Muscle layer of colon (tissue), 2 donors: ENCODE data around the gene GPR137C.

Source experiments
- H3K27ac ChIP-seq: one replicate; pipeline ENCODE4 v1.7.0; 2013; ENCODE audit warnings: low read depth, mild to moderate bottlenecking, low read length, moderate library complexity
- H3K27me3 ChIP-seq, 2 donors: one replicate each; pipeline ENCODE4 v1.7.0; 2013; ENCODE audit warnings: low read length in 2 of 2, mild to moderate bottlenecking in 2 of 2; ENCODE audit not compliant: insufficient read depth in 2 of 2, control insufficient read depth in 1 of 2
- H3K36me3 ChIP-seq: one replicate; pipeline ENCODE4 v1.7.0; 2013; ENCODE audit warnings: mild to moderate bottlenecking, low read length; ENCODE audit not compliant: insufficient read depth
- H3K4me1 ChIP-seq: one replicate; pipeline ENCODE4 v1.7.0; 2013; ENCODE audit warnings: mild to moderate bottlenecking, low read length; ENCODE audit not compliant: insufficient read depth
- H3K4me3 ChIP-seq, 2 donors: one replicate each; pipeline ENCODE4 v1.7.0; 2013; ENCODE audit warnings: low read length in 2 of 2, low read depth in 1 of 2, mild to moderate bottlenecking in 1 of 2, moderate library complexity in 1 of 2
- H3K9ac ChIP-seq: one replicate; pipeline ENCODE4 v1.7.0; 2013; ENCODE audit warnings: low read length
- H3K9me3 ChIP-seq: one replicate; pipeline ENCODE4 v1.7.0; 2013; ENCODE audit warnings: mild to moderate bottlenecking, low read length
- donor health status: abdominal sarcoma.
- donor health status: Adenocarcinoma of cecum.

The GPR137C gene

GRCh38 chr14:52552063-52552988, at the start of gene GPR137C, which contains the start of gene TXNDC16:
GPR137C (plus strand) TSS chr14:52552836; CDS start chr14:52553148, 312 bp downstream.
TXNDC16 (minus strand) TSS chr14:52552505; CDS start chr14:52543557, 8,948 bp downstream.
- Histone ChIP-seq H3K9me3 (no peaks in the 10 kb centered on the region), H3K27me3 (no peaks in the 10 kb centered on the region), H3K4me1 (peaks cover 16% of the 10 kb centered on the region), H3K36me3 (no peaks in the 10 kb centered on the region), H3K9ac (peak within 1 kb of the TSS; percentile 81), H3K4me3 (peak within 1 kb of the TSS; percentile 73 to 94), H3K27ac (peak within 1 kb of the TSS; percentile 76)

GRCh38 chr14:52513249-52513648, 39.4 kb upstream of the GPR137C start:
- peaks cover 3% of the 10 kb centered on the region for H3K36me3 ChIP-seq
- H3K27me3 ChIP-seq: no peaks in the 10 kb centered on the region
- no peaks in the 10 kb centered on the region for H3K4me1 ChIP-seq
- no peak overlapping the region for H3K9ac ChIP-seq
- H3K4me3 ChIP-seq: no peak overlapping the region
- no peak overlapping the region for H3K27ac ChIP-seq
- no peaks in the 10 kb centered on the region for H3K9me3 ChIP-seq

- Histone ChIP-seq H3K9me3 (no peaks in the 10 kb centered on the region), H3K4me3 (no peak overlapping the region), H3K4me1 (no peaks in the 10 kb centered on the region), H3K9ac (no peak overlapping the region), H3K27me3 (no peaks in the 10 kb centered on the region), H3K27ac (no peak overlapping the region), H3K36me3 (peaks cover 3% of the 10 kb centered on the region)
These were observed 38.4 kb upstream of the GPR137C start for GRCh38 chr14:52514046-52514811.

- H3K27ac ChIP-seq: no peak overlapping the region
These were observed 30.6 kb upstream of the GPR137C start for GRCh38 chr14:52522033-52522432.

GRCh38 chr14:52522581-52523345, 29.9 kb upstream of the GPR137C start:
- Histone ChIP-seq H3K27me3 (no peaks in the 10 kb centered on the region), H3K36me3 (peaks cover 4% of the 10 kb centered on the region), H3K9ac (no peak overlapping the region), H3K4me3 (no peak overlapping the region), H3K4me1 (no peaks in the 10 kb centered on the region), H3K27ac (no peak overlapping the region), H3K9me3 (no peaks in the 10 kb centered on the region)

More at GRCh38 chr14:52522033-52522432, 30.6 kb upstream of the GPR137C start:
- Histone ChIP-seq H3K4me3 (no peak overlapping the region), H3K27me3 (no peaks in the 10 kb centered on the region), H3K9me3 (no peaks in the 10 kb centered on the region), H3K9ac (no peak overlapping the region), H3K36me3 (peaks cover 3% of the 10 kb centered on the region), H3K4me1 (no peaks in the 10 kb centered on the region)

- Histone ChIP-seq H3K9ac (no peak overlapping the region), H3K4me1 (no peaks in the 10 kb centered on the region), H3K4me3 (no peak overlapping the region), H3K27me3 (no peaks in the 10 kb centered on the region), H3K36me3 (peaks cover 4% of the 10 kb centered on the region), H3K27ac (no peak overlapping the region), H3K9me3 (no peaks in the 10 kb centered on the region)
These were observed 25.6 kb upstream of the GPR137C start for GRCh38 chr14:52527052-52527451.

GRCh38 chr14:52531481-52531880, 21.2 kb upstream of the GPR137C start:
- no peak overlapping the region for H3K4me3 ChIP-seq
- H3K9me3 ChIP-seq: no peaks in the 10 kb centered on the region
- no peaks in the 10 kb centered on the region for H3K4me1 ChIP-seq
- peaks cover 18% of the 10 kb centered on the region for H3K36me3 ChIP-seq
- H3K27ac ChIP-seq: no peak overlapping the region
- no peaks in the 10 kb centered on the region for H3K27me3 ChIP-seq
- H3K9ac ChIP-seq: no peak overlapping the region

GRCh38 chr14:52536269-52536668, 16.4 kb upstream of the GPR137C start:
- H3K4me1 ChIP-seq: no peaks in the 10 kb centered on the region
- no peaks in the 10 kb centered on the region for H3K27me3 ChIP-seq
- H3K4me3 ChIP-seq: no peak overlapping the region
- H3K9ac ChIP-seq: no peak overlapping the region
- peaks cover 14% of the 10 kb centered on the region for H3K36me3 ChIP-seq
- no peaks in the 10 kb centered on the region for H3K9me3 ChIP-seq
- H3K27ac ChIP-seq: no peak overlapping the region

- no peak overlapping the region for H3K27ac ChIP-seq
- H3K4me1 ChIP-seq: no peaks in the 10 kb centered on the region
- no peak overlapping the region for H3K9ac ChIP-seq
- H3K4me3 ChIP-seq: no peak overlapping the region
- no peaks in the 10 kb centered on the region for H3K9me3 ChIP-seq
- peaks cover 20% of the 10 kb centered on the region for H3K36me3 ChIP-seq
- no peaks in the 10 kb centered on the region for H3K27me3 ChIP-seq
These were observed 14.0 kb upstream of the GPR137C start for GRCh38 chr14:52538623-52539022.

- Histone ChIP-seq H3K27me3 (no peaks in the 10 kb centered on the region), H3K9me3 (no peaks in the 10 kb centered on the region), H3K36me3 (peaks cover 6% of the 10 kb centered on the region), H3K27ac (no peak overlapping the region), H3K4me3 (no peak overlapping the region), H3K4me1 (peaks cover 2% of the 10 kb centered on the region), H3K9ac (no peak overlapping the region)
These were observed 6.9 kb upstream of the GPR137C start for GRCh38 chr14:52545584-52546317.
